ENCODE measurements around the gene PINK1.

- TF ChIP-seq CTCF (conservative IDR thresholded peaks at IDR 0.05; ENCODE audit: low read depth, low read length) (no peak), EZH2phosphoT487 (IDR thresholded peaks at IDR 0.05; ENCODE audit: borderline replicate concordance, low read length) (no peak)
Measured at GRCh38 chr1:20588634-20589225, 44.5 kb upstream of the PINK1 start, which contains the start of gene CDA.
